HG03060 (cell line): Measurements from ENCODE around the gene CD226.
A peak's percentile ranks its signal among the peaks of the same experiment; 100 is the strongest.
"Not testable (repeated sequence)": the region's sequence is repeated elsewhere in the genome, so short reads cannot be mapped to it uniquely, and the experiment has no call there.

Source experiments
- ATAC-seq: cut with Tn5 transposase; IDR thresholded peaks from one replicate; pipeline ENCODE4 v1.9.1; 2021; ENCODE audit warnings: low read depth, moderate number of reproducible peaks; ENCODE audit not compliant: unreplicated experiment

CD226 gene

DNA sequence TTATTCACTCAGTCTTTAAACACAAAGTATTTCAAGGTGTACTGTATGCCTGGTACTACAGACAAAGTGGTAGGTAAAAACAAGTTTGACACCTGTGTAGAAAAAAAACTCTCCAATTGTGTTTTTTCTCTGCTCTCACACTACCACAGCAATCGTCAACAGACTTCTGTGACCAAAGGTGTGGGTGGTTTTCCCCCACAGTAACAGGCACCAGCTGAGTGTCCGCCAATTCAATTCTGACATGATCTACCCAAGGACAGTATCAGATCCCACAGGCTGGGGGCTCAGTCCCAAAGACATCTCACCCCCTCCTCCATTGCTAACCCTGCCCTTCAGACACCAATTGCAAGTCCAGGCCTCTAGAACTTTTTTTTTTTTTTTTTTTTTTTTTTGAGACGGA lies 71.2 kb downstream of the CD226 start:
- no peak for ATAC-seq

DNA sequence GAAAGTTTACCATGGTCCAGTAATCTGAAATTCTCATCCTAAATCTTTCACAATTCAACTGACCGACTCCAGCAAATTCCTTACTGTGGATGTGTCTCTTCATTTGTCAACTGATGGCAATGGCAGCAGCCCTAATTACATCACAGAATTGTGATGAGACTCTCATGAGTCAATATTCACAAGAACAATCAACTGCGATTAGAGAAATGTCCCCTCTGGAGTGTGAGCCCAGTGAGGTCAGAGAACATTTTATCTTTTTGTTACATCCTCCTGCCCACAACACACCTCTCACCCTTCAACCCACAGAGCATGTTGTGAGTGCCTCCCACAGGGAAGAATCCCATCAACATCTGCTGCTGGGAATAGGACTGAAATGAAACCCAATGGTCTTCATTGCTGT lies 73.6 kb downstream of the CD226 start:
- no peak for ATAC-seq

DNA sequence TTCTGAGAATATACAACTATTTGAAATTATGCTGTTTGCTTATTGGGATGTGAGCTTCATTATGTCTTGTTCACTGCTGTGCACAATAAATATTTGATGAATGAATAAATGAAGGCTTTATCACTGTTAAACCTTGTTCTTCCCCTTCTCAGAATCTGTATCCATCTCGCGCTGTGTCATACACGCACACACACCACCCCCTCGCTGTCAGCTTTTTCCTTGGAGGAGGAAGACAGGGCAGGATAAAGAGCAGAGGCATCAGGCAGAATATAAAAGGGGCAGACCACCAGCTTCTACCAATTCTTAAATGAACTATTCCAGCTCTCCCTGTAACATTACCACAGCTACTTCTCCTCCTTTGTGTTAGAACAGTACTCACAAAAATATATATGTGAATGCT lies 75.0 kb downstream of the CD226 start:
- ATAC-seq = no peak

DNA sequence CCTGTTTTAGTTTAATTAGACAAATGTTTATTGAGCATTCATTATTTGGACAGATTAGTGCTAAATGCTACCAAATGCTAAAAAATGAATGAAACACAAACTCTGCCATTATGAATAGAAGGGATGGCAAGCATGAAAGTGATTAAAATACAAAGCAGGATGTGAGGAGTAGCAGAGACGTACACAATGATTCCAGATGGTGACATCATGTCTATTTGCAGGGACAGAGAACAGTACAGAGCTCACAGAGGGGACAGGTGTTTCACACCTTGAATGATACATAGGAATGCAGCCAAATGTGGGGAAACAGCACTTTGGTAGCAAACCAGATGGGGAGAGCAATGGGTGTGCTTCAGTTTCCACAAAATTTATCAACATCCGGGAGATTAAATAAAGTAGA lies 76.3 kb downstream of the CD226 start:
- ATAC-seq = no peak

DNA sequence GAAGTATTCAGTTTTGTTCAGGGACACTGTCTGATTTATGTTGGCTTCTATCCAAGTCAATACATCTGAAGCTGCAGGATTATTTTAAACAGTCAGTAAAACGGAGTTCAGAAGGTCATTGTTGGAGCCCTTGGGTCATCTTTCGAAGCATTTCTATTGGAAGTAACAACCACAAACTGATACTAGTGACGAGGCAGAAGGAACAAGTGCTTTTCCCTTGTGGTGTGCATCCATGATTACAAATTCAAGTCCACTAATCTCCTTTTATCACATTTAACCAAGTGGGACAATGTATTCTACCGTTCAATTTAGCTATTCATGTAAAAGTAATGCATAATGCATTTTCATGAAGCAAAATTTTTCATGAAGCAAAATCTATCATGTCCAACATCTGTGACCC lies 76.9 kb downstream of the CD226 start:
- no peak for ATAC-seq

DNA sequence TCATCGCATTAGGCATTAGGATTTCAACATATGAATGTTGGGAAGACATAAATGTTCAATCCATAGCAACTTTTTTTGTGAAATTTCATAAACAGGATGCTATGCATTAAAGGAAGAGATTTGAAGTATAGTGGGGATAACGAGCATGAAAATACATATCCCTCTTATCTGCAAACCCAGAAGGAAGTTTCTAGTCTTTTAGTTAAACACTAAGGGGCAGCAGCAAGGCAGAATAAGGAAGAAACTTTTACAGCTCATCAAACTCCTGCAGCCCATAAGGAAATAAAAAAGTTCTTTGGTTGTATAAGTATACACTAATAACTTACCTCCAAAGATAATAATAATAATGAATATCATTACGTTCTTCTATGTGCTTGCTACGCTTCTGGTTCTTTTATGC lies 81.5 kb downstream of the CD226 start:
- no peak for ATAC-seq

DNA sequence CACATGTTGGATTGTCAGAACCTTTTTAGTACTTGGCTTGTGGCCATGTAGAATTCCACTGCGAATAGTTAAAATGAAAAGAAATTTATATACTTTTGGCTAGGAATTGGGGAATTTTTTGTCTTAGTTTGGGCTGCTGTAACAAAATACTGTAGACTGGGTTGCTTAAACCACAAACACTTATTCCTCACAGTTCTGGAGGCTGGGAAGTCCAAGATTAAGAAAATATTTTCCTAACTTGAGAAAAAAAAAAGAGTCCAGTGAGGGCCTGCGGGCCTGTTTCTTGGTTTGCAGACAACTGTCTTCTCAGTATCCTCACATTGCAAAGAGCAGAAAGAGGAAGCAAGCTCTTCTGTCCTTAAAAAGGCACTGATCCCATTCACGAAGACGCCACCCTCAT lies 81.9 kb downstream of the CD226 start:
- no peak for ATAC-seq

DNA sequence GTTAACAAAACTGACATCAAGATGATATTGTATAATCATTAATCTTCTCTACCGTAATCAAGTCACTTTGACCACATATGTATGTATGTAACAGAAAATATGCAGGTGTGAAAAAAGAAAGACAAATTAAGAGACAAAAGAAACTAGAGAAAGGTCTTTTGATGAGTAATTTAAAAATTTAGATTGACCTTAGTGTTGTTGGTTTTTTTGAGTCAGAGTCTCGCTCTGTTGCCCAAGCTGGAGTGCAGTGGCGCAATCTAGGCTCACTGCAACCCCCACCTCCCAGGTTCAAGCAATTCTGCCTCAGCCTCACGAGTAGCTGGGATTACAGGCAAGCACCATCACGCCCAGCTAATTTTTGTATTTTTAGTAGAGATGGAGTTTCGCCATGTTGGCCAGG lies 82.9 kb downstream of the CD226 start:
- peak; percentile 73 for ATAC-seq

DNA sequence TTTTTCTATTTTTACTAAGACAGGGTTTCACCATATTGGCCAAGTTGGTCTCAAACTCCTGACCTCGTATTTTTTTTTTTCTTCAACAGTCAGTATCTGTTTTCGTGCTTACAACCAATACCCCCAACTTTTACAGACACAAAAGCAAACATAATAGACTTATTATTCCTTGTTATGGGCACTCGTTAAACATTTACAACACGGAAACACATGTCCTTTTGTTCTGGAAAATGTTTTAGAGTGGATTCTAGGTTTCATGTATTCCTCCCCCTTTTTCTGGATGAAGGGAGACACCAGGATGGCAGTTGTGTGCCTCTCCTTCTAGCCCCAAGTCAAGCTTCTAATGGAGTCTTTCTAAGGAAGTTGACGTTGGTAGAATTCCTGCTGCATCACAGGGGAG lies 88.8 kb downstream of the CD226 start:
- ATAC-seq = no peak

DNA sequence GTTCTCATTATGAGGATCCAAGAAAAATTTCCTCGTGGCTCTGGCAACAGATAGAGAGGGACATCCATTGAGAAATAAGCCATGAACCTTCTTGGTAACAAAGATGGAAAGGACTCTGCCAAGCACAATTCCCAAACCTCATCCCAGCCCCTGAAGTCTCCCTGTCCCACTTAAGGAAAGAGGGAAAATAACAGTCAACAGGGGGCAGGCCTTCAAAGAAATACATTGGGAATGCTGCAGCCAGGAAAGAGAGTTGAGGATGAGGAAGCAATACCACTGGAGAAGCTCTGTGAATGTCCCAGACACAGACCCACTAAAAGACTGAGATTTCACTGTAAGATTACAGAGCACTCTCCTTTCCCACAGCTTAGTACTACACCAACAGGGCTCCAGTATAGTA lies 93.2 kb downstream of the CD226 start:
- ATAC-seq = no peak

DNA sequence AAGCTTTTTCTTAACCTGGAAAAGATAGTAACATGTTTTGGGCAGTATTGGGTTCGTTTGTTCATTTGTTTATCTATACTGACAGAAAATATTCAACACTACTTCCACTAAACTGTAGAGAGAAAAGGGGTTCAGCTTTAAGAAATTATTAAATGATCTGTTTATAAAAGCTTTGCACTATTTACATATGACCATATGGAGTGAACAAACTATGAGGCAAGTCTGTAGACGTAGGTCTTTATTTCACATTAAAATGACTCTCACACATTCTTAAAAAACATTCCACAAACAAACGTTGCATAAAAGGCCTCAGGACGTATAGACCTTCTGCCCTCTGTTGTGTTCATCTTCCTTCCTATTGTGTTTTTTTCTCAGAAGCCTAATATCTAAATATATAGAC lies 94.6 kb downstream of the CD226 start:
- ATAC-seq = no peak

DNA sequence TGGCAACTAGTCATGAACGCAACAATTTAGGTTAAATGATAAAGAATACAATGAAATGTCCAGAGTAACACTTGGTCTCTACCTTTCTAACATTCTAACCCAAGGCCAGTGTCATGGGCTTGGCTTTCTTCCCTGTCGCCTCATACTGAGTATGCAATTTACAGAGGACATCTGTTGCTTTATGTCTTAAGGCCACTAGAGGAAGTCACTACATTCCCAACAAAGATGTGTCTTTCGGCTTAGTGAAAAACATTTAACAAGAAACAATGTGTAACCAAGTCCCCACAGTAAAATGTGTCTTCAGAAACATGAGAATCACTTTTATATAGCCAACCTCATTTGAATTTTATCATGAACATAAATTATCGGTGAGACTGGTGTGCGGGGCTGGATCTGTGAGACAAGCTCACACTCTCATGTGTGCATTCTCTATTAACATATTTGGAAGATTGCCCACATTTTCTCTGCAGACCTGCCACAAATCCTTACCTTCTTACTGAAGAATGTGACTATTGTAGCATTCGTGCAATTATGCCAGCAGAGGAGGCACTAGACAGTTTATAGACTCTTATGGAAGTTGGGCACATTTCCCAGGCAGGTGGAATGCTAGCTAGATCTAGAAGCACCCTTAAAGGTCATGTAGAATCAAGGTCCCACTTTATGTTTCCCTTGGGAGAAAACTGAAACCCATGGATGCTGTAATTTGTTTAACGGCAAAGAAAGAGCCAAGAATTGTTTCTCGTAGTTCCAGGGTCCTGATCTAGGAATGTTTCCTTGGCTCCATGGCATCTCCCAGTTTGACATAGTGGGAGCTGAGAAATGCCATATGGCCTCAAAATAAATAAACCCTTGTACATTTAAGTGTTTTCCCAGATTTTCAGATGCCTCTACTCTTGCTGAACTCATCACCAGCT lies 101.8 kb downstream of the CD226 start:
- no peak for ATAC-seq

DNA sequence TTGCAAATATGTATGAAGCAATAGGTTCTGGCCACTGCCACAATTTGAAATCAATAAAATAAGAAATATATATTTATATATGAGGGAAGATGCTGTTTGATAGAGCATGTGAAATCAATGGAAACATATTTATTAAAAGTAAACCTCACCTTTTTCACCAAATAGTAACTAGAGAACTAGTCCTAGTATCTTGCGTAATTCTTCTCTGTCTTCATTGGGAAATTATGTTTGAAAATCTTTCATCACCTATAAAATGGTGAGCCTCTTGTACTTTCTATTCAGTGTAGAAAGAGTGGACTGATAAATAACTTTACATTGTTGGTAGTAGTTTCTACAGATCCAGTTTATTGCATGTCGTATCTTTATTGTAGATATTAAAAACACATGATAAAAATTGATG lies 103.0 kb downstream of the CD226 start:
- no peak for ATAC-seq

DNA sequence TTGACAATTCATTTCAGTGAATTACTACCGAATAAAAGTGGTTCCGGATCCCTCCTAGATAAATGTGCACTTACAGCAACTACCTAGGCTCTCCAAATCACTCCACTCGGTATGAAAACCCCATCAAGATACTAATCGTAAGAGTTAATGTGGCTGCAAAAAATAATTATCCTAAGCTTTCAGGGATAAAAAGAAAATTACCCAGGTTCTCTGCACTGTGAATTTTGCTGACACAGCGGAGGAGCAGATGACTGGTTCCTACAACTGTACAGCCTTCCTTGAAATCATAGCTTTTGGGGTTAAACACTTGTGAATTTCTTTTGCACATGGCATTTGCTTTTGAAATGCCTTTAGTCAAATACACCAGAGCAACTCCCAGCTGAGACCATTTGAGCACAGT lies 104.7 kb downstream of the CD226 start:
- no peak for ATAC-seq

DNA sequence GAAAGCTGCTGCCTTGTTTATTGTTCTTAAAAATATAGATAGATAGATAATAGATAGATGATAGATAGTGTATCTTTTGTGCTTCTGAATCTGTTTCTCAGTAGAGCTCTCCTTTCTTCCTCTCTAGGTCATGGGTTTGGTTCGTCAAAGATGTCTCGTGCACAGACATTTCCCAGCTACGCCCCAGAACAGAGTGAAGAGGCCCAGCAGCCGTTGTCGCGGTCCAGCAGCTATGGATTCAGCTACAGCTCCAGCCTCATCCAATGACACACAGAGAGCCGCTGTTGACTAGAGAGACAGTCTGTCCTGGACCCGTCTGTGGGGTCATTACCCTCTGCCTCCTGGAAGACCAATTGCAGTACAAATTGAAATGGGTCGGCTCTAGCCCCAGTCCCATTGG lies 106.6 kb downstream of the CD226 start:
- no peak for ATAC-seq

DNA sequence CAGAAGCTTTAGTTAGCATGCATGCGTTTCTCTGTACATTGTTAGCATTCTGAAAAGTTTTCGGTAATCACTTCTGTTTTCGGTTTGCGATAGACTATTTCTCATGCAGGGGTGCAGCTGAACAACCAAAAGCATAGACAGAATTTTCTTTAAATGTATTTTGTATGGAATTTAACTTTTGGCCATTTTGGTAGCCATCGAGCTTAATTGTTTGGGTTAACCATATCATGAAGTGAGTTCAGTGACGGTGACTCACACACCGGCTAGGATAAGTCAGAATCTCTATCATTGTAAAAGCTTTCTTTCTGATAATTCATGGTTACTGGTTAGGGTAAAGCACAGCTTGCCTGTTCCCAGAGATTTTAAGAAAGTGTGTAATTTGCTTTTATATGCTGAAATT lies 107.2 kb downstream of the CD226 start:
- no peak for ATAC-seq

DNA sequence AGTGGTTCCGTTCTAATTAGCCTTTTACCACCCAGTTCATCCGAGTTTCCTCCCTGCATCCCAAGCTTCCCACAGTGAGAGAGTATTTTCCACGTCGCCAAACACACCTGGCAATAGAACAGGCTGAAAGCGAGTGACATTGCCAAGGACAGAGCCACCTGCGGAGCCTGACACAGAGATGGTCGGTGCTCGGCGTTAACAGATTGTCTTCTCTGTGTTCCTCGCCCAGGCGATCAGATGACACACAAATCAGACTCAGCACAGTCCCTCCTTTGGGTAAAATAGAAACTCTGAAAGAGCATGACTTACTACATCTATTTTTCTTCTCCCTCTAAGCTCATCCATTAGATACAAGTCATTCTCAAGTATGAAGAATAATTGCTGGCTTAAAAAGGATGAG lies 107.7 kb downstream of the CD226 start:
- no peak for ATAC-seq

DNA sequence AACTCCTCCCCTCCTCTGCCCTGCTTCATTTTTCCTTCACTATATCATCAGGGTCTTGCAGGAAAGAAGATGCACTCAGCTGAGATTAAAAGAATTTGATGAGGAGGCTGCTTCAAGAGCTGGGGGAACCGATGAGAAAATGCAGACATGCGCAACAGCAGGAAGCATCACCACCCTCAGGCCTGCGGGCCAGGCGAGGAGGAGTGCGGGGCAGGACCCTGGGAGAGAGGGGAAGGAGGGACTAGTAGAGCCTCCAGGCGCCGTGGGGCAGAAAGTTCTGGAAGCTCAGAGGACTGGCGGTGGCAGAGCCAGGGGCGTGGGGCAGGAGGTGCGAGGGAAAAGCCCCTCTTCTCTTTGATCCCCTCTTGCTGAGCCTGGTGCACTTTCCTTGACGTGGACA lies 108.2 kb downstream of the CD226 start:
- no peak for ATAC-seq

DNA sequence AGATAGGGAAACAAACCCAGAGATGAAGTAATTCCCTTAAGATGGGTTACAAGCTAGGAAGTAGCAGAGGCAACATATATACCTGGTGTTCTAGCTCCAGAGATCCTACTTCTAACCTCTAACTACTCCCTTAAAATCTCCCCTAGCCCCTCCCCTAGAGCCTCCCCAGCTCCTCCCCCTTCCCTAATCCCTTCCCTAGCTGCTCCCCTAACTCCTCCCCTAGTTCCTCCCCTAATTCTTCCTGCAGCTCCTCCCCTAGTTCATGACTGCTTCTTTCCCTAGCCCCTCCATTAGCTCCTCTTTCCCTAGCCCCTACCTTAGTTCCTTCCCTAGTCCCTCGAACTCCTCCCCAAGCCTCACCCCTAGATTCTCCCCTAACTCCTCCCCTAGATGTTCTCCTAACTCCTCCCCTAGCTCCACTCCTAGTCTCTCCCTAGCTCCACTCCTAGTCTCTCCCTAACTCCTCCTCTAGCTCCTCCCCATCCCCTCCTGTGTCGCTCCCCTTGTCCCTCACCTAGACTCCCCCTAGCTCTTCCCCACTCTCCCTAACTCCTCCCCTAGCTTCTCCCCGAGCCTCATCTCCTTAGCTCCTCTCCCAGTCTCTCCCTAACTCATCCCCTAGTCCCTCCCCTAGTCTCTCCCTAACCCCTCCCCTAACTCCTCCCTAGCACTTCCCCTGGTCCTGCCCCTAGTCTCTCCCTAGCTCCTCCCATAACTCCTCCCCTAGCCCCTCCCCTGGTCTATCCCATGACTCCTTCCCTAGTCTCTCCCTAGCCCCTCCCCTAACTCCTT lies 108.9 kb downstream of the CD226 start:
- no peak for ATAC-seq

DNA sequence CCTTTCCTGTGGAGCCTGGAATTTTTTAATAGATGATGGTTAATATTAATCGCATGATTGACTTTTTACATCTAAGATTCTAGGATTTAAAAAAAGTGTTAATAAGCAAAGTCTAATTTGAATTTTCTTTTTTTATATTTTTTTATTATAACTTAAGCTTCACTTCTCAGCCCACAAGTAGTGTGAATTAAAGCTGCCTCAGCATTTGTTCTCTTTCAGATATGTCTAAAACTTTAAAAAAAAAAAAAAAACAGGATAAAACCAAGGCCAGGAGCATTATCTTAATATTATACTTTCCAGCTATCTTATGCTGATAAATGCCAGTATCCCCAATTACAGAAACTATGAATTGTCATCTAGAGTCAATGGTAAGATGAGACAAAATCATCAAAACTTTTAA lies 109.7 kb downstream of the CD226 start:
- ATAC-seq = no peak

DNA sequence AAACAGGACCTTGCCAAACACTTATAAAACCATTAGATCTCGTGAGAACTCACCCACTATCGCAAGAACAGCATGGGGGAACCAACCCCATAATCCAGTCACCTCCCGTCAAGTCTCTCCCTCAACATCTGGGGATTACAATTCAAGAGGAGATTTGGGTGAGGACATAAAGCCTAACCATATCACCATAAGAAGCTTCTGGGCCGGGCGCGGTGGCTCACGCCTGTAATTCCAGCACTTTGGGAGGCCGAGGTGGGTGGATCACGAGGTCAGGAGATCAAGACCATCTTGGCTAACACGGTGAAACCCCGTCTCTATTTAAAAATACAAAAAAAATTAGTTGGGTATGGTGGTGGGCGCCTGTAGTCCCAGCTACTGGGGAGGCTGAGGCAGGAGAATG lies 112.7 kb downstream of the CD226 start:
- not testable (repeated sequence) for ATAC-seq

DNA sequence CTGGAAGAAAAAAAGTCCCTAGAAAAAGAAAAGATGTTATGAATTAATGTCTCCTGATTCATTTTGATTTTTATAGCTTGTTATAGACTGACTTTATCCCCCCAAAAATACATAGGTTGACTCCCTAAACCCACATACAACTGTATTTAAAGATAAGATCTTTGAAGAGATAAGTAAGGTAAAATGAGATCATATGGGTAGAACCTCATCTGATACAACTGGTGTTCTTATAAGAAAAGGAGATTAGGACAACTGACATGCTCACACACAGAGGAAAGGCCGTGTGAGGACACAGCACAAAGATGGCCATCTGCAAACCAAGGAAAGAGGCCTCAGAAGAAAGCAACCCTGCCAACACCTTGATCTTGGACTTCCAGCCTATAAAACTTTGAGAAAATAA lies 117.5 kb downstream of the CD226 start:
- no peak for ATAC-seq
